HG03045 (cell line): ENCODE measurements around the gene MLLT11.
"Not testable (repeated sequence)": the region's sequence is repeated elsewhere in the genome, so short reads cannot be mapped to it uniquely, and the experiment has no call there.

ENCODE experiments used
- ATAC-seq: cut with Tn5 transposase; IDR thresholded peaks from one replicate; pipeline ENCODE4 v1.9.1; 2021; ENCODE audit warnings: mild to moderate bottlenecking, moderate library complexity; ENCODE audit not compliant: unreplicated experiment

MLLT11 gene

DNA sequence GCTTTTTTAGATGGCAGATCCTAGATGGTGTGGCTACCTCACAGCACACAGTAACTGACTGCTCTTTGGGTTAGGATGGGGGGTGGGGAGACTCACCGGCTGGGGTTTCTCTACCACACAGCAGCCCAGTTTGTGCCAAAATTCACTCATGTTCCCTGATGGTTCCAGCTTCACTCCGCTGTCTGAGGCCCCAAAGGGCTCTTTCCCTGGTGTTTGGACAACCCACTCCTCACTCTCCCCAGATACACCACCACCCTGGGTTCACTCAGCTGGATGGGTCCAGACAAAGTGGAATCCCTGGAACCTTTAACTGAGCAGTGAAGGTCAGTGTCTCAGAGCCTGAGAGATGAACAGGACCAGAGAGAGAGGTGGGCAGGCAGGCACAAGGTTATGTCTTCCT, 4.6 kb upstream of the MLLT11 start:
- ATAC-seq, result no peak

DNA sequence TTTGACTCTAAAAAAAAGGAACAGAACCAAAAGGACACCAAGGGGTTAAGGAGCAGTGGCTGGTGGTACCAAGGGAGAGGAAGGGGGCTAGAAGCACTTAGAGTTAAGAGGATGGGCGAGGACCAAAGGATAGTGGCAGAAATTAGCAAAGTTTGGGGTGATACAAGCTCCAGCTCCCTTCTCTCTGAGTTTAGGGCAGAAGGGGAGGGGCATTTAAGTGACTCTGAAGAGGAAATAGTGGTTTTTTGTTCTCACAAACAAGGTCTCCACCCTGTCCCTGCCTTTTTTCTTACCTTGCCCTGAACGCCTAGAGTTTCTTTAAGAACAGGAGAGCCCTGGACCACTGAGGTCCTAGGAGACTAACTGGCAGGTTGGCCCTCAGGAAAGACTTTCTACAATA, 4.0 kb upstream of the MLLT11 start:
- ATAC-seq, result no peak

DNA sequence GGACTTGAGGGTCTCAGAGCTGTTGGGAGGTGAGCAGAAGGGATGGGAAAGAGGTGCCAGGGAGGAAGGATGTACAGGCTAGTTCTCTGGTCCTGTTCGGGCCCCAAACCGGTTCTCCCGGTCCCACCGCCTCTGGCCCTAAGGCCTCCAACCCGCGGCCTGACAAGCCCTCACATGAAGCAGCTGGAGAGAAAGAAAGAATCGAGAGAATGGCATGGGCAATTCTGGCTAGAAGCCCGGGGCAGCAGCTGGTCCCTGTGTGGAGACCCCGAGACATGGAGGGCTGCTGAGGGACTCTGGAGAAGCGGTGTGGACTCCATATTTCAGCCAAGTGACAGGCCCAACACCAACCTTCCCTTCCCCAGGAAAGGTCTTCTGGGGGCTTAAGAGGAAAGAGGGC, 1.5 kb upstream of the MLLT11 start:
- ATAC-seq, result no peak

DNA sequence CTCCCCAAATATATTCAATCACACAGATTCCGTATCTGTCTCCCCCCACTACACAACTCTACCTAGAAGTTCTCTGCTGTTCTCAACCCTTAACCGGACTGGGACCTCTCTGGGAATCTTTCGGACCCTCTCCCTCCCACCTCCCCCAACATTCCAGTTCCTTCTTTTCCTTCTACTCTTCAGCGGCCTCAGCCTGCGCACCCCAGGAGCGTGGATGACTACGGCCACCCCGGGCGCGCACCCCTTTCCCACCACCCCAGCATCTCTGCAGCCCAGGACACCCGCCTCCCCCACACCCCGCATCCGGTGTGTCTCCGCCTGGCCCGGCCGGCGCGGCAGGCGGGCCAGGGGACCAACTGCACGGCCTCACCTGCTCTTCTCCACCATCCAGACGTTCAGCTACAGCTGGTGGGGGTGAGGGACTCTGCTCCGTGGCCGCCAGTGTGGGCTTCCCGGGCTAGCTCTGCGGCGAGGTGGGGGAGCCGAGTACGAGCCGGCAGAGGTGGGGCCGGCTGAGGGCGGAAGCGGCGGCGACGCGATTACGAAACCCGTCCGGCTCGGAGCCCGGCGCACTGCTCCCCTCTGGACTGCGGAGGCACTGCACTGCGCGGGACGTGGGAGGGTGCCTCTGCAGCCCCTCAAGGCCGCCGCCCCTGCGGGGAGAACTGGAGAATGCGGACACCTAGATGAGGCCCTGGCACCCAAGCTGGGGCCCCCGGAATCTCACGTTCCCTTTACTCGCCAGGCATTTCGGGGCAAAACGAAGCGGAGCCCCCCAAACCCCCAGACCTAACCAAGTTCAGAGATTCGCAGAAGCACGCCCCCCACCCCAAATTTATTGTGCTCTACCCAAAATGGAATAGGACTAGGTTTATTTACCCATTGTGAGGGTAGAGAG, 839 bp upstream of the MLLT11 start, which contains the start of gene CDC42SE1:
Gene CDC42SE1 (minus strand): TSS at position 514 of the 898 bp plus-strand sequence. CDS start 3,892 bp downstream, outside the sequence.
- peak; percentile 80 for ATAC-seq

DNA sequence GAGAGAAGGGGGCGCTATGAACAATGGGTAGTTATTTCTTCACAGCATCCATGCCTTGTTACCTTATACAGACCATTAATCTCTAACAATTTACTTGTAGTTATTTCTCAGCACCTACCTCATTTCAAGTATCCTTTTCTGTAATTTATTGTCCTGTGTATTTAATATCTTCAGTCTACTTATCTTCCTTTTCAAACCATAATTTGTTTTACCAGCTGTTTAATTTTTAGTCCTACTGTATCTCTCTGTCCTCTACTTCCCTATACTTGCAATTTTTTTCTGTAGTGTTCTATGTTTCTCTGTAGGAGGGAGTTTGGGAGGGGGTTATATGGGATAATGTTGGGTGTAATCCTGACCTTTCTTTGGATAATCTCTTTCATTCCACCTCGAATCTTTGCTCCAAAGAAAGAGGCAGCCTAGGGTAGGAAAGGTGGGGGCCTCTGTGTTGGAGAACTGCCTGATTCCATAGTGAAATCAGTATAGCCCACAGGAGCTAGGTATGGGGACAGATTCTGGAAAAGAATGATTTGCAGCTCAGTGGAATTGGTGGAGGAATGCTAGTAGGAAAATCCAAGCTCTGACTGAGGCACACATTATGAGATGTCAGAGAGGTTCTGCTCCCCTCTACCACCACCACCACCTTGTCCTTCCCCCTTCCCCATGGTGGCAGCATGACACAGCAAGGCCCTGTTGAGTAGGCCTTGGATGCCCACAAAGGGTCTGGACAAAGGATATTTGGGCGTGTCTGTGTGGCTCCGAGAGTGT, 642 bp downstream of the MLLT11 start:
- no peak for ATAC-seq

DNA sequence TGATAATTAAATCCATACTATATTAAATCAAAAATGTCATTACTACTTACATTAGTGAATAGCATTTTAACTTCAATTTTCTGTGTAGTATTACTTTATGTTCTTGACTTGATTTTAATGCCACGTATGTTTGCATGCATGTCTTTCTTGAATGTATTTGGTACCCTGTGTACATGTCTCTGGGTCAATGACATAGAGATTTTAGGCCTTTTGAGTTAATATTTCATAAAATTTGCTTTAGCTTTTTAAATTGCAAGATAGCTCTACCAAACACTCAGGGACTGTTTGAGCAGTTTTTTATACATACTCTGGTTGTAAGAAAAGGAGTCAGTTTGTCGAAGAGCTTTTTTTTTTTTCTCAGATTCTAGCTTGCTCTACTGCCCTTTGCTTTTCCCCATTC, 1.5 kb downstream of the MLLT11 start:
- ATAC-seq, result no peak

DNA sequence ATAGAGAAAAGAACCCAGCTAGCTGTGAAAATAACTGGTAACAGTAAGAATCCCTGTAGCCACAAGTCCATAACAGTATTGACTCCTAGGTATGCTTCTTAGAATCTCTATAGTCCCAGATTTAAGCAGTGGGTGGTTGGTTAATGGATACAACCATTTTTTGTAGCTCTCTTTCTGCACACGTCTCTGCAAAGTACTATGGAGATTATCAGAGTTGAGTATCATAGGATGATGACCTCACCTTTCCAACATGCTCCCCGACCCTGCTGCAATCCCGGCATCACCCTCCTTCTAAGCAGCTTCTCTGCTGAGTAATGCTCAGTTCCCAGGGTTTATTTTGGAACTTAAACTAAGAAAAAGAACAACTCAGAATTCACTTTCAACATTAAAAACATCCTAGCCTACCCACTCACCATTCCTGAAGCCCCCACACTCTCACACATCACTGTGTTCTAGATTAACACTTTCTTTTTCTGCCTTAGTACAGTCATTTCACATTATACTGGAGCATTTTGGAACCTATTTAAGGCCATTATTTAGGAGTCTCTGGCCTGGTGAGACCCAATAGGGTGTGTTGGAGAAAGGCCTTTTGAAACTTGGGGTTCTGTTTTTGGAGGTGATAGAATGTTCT, 2.7 kb downstream of the MLLT11 start:
- no peak for ATAC-seq

DNA sequence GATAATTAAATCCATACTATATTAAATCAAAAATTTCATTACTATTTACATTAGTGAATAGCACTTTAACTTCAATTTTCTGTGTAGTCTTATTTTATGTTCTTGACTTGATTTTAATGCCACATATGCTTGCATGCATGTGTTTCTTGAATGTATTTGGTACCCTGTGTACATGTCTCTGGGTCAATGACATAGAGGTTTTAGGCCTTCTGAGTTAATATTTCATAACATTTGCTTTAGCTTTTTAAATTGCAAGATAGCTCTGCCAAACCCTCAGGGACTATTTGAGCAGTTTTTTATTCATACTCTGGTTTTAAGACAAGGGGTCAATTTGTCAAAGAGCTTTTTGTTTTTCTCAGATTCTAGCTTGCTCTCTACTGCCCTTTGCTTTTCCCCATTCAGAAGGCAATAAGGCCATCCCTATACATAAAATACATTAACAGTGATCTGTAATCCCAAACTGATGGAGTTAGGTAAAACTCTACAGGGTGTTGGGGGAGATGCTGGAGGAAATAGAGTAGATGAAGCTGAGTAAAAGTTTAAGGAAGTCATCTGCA, 5.0 kb downstream of the MLLT11 start:
- no peak for ATAC-seq

DNA sequence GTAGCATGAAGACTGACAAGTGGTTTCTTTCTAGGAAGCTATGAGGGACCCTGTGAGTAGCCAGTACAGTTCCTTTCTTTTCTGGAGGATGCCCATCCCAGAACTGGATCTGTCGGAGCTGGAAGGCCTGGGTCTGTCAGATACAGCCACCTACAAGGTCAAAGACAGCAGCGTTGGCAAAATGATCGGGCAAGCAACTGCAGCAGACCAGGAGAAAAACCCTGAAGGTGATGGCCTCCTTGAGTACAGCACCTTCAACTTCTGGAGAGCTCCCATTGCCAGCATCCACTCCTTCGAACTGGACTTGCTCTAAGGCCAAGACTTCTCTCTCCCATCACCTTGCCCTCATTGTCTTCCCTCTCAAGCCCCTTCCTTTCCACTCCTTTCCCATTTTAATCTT, 7.0 kb downstream of the MLLT11 start:
- ATAC-seq, result no peak

DNA sequence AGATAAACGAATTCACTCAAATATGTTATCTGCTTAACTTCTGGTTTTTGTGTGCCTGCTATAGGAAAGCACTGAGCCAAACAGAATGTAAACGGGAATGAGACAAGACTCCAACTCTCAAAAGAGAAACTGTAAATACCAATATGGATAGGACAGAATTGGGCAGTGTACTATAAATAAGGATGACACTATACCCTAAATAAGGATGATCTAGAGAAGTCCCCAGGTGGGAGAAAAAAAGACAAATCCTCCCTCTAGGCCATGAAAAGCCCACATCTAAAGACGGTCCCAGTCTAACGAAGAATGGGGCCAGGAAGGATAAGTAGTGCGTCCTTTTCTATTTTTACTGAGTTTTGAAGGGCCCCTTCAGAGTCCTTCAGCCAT, 8.9 kb downstream of the MLLT11 start:
- ATAC-seq, result no peak

DNA sequence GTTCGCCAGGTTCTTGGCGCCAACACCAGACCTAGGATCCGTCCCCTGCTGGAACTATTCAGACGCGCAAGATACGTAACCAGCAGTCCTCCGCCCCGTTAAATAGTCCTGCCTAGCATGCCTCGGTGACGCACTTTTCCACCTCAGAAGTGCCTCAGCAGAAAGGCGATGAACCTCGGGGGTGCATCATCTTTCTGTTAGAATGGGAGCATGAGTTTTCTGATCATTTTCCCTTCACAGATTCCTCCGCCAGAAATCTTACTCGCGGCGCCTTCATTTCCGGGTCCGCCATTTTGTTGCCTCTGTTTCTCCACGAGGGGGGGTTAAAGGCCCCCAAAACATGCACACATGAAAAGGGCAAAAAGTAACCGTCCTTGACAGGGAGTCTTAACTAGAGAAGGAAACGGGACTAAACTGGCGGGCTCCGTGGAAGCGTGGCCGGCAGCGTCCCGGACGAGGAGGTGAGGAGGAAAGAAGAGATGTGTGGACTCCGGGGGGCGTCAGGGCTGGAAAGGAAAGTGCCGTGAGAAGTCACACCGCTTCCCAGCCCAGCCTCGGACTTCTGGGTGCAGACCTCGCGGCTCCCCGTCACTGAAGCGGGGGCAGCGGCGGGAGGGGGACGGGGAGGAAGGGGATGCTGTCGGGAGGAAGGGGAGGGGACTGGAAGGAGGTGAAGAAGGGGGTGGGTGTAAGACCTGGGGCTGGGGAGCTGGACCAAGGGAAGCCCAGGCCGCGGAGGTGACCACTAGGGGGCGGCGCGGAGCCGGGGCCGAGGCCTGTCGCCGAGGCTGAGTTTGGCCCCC, 10.5 kb downstream of the MLLT11 start, which contains the start of gene GABPB2:
Gene GABPB2 (plus strand): TSS at position 288 of the 803 bp plus-strand sequence. CDS start 17,429 bp downstream, outside the sequence.
- peak; percentile 71 for ATAC-seq

DNA sequence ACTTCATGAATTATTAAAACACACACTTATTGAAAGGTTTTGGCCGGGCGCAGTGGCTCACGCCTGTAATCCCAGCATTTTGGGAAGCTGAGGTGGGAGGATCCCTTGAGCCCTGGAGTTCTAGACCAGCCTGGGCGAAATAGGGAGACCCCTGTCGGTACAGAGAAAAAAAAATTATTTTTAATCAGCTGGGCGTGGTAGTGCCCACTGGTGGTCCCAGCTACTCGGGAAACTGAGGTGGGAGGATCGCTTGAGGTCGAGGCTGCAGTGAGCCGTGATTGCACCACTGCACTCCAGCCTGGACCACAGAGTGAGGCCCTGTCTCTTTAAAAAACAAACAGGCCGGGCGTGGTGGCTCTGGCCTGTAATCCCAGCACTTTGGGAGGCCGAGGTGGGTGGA, 12.0 kb downstream of the MLLT11 start:
- no peak for ATAC-seq

DNA sequence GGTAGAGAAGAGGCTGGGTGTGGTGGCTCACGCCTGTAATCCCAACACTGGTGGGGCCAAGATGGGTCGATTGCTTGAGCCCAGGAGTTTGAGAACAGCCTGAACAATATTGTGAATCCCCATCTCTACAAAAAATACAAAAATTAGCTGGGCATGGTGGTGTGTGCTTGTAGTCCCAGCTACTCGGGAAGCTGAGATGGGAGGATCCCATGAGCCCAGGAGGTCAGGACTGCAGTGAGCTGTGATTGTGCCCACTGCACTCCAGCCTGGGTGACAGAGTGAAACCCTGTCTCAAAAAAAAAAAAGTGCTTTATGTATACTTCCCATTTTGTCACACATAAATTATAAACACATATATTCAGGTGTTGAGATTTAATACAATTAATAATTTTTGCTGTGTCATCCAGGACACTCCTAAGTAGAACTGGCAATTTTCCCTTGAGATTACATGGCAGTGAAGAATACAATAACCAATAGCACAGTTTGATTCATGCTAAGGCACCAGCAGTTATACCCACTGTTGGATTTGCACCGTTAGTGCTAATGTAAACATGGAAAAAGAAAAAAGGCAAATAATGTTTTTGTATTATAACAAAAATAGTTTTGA, 25.9 kb downstream of the MLLT11 start:
- no peak for ATAC-seq

DNA sequence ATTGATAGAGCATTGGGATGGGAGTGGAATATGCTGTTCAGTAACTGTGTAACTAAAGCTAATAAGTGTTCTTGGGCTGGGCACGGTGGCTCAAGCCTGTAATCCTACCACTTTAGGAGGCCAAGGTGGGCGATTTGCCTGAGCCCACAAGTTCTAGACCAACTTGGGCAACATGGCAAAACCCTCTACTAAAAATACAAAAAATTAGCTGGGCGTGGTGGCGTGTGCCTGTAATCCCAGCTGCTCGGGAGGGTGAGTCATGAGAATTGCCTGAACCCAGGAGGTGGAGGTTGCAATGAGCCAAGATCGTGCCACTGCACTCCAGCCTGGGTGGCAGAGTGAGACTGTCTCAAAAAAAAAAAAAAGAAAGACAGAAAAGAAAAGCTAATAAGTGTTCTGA, 37.2 kb downstream of the MLLT11 start:
- ATAC-seq, result not testable (repeated sequence)

DNA sequence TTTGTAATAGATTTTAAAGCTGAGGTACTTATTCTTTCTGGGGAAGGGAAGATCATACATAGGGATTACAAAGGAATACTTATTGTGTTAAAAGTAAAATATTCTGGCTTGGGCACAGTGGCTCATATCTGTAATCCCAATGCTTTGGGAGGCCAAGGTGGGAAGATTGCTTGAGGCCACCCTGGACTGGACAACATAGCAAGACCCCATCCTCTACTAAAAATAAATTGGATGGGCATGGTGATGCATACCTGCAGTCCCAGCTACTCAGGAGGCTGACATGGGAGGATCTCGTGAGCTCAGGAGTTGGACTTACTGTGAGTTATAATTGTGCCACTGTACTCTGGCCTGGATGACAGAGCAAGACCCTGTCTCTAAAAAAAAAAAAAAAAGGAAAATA, 37.9 kb downstream of the MLLT11 start:
- no peak for ATAC-seq

DNA sequence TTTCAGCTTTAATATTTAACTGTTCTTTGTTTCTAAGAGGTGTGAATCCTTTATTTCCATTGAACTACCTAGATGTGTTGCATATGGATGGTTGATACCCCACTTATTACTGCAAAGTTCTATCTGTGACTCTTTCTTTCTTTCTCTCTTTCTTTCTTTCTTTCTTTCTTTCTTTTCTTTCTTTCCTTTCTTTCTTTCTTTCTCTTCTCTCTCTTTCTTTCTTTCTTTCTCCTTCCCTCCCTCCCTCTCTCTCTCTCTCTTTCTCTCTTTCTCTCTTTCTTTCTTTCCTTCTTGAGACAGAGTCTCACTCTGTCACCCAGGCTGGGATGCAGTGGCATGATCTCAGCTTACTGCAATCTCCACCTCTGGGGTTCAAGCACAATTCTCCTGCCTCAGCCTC, 44.4 kb downstream of the MLLT11 start:
- ATAC-seq, result no peak

DNA sequence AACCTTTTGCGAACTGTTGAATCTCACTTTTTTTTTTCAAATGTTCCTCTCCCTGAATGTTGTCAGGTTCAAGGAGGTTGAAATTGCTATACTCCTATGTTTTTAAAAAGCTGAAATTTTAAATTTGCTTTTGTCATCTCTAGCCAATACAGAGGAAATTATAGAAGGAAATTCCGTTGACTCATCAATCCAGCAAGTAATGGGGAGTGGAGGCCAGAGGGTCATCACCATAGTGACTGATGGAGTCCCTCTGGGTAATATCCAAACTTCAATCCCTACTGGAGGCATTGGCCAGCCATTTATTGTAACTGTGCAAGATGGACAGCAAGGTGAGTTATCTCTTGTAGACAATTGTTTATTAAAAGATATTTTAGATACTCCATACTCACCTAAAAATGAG, 46.7 kb downstream of the MLLT11 start:
- ATAC-seq, result no peak

DNA sequence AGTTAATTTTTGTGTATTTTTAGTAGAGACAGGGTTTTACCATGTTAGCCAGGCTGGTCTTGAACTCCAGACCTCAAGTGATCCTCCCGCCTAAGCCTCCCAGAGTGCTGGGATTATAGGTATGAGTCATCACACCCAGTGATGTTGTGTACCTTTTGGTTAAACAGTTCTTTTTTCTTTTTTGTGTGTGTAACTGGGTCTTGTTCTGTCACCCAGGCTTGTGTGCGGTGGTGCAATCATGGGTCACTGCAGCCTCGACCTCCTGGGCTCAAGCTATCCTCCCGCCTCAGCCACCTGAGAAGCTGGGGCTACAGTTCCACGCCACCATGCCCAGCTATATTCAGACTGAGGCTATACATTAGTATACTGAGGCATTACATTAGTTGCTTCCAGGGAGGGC, 48.1 kb downstream of the MLLT11 start:
- no peak for ATAC-seq

DNA sequence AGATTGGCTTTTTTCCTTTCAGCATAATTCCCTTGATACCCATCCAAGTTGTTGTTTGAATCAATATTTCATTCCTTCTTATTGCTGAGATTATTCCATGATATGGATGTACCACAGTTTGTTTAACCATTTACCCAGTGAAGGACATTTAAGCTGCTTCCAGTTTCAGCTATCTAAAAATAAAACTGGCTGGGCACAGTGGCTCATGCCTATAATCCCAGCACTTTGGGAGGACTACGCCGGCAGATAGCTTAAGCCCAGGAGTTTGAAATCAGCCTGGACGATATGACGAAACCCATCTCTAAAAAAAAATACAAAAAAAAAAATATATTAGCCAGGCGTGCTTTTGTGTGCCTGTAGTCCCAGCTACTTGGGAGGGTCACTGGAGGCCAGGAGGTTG, 53.7 kb downstream of the MLLT11 start:
- ATAC-seq, result no peak
